ENCODE results near the gene SLC25A18.
"Not testable (repeated sequence)": the region's sequence is repeated elsewhere in the genome, so short reads cannot be mapped to it uniquely, and the experiment has no call there.

SLC25A18 gene, protein sequence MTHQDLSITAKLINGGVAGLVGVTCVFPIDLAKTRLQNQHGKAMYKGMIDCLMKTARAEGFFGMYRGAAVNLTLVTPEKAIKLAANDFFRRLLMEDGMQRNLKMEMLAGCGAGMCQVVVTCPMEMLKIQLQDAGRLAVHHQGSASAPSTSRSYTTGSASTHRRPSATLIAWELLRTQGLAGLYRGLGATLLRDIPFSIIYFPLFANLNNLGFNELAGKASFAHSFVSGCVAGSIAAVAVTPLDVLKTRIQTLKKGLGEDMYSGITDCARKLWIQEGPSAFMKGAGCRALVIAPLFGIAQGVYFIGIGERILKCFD

DNA sequence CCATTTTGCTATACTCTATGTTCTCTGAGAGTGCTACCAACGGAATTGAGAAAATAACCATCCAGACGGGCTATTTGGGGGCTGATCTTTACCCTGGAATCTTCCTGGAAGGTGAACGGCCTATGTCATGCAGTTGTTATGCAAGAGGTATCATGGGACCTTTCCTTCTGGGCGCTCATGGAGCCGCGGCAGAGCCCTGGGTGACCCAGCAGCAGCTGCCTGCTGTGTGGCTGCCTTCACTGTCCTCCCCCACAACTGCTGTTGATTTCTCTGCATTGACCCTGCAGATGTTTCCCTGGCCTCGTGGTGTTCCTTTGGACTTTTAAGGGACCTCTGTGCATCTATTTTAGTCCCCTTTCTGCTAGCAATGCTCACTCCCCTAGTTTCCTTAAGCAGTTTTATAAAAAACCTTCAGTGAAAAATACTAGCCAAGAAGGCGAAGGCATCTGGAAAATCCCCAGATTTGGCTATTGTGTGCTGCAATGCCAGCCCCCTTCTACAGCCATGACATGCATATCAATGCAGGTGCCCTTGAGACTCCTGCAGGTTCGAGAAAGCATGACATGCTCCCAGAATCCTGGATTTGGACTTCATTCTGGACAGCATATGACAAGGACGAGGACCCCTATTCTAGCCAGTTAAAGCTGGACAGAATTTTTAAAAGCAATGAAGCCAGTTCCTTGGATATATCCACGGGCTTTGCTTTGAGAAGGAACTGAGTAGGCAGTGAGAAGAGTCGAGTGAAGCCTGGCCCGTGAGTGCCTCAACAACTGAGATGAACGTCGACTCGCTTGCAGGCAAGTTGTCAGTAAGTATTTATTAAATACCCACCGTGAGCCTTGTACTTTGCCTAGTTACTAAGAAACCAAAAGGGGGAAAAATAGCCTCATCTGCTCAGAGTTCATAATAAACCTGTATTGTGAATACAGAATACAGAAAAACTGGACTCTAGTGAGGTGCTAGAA lies at the start of gene SLC25A18:
SLC25A18 (plus strand) TSS at position 593 of the 965 bp plus-strand sequence. CDS start 16,447 bp downstream, outside the sequence.
- DNase-seq (ENCODE audit: low read depth in 2 of 2) = no peak

GRCh38 chr22:17513612-17514011 lies 49.7 kb upstream of the SLC25A18 start:
- DNase-seq (ENCODE audit: low read depth in 2 of 2) = no peak

DNA sequence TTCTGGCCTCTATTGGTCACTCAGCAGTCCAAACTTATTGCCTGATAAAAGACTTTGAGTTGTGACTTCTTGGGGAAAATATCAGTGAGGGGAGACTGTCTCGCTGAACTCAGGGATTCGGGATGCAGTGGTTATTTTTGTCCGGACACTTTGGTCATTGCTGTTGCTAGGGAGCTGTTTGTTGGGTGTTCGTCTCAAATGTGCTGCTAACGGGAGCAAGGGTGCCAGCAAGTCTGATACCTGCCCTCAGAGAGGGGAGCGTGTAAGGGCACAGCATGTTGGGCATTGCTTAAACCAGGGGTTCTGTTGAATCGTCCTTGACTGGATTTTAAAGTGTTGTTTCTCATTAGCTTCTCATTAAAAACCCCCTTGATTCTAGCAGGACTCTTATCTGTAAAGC lies 49.2 kb upstream of the SLC25A18 start:
- no peak for DNase-seq (ENCODE audit: low read depth in 2 of 2)

GRCh38 chr22:17518406-17518805 lies 44.9 kb upstream of the SLC25A18 start:
- DNase-seq (ENCODE audit: low read depth in 2 of 2) = no peak

DNA sequence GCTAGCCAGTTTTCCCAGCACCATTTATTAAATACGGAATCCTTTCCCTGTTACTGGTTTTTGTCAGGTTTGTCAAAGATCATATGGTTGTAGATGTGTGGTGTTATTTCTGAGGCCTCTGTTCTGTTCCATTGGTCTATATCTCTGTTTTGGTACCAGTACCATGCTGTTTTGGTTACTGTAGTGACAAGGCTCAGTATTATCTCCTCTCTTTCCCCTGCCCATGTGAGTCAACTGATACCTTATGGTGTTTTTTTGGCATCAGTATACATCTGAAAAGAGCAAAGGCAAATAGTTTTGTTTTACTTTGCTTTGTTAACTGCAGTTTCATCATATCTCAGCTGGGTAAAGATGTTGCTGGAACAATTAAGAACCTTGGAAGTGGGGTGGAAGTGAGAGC lies 41.3 kb upstream of the SLC25A18 start:
- not testable (repeated sequence) for DNase-seq (ENCODE audit: low read depth in 2 of 2)

DNA sequence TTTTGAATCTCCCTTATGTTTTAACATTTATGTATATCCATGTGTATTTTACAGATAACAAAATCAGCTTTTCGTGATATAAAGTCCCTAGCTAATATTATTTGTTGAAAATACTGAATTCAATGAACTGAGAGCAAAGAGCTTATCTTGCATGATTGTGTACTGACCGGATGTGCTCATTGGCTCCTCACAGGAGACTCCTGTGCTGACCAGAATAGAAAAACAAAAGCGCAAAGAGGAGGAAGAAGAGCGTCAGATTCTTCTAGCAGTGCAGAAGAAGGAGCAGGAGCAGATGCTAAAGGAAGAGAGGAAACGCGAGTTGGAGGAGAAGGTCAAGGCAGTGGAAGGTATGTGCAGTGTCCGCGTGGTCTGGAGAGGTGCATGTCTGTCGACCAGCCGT lies 39.4 kb upstream of the SLC25A18 start:
- no peak for DNase-seq (ENCODE audit: low read depth in 2 of 2)

- no peak for DNase-seq (ENCODE audit: low read depth in 2 of 2)
Observed at GRCh38 chr22:17536269-17536668, 27.0 kb upstream of the SLC25A18 start.

DNA sequence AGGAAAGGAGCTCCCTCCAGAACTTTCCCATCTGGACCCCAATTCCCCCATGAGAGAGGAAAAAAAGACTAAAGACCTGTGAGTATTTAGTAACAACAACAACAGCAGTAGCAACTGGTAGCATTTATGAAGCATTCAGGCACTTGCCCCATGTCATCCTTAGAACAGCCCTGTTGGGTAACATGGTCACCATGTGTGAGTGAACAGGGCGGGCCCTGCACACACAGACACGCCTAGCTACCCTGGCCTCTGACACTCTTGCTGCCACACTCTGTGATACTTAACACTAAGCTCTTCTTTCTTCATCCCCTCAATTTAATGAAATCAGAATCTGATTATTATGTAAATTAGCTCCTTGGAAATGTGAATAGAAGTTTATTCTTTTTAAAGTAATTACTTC lies 26.1 kb upstream of the SLC25A18 start:
- DNase-seq (ENCODE audit: low read depth in 2 of 2) = no peak

- no peak for DNase-seq (ENCODE audit: low read depth in 2 of 2)
Observed at GRCh38 chr22:17540481-17540880, 22.8 kb upstream of the SLC25A18 start.

GRCh38 chr22:17541476-17541875 lies 21.8 kb upstream of the SLC25A18 start:
- DNase-seq (ENCODE audit: low read depth in 2 of 2) = no peak

DNA sequence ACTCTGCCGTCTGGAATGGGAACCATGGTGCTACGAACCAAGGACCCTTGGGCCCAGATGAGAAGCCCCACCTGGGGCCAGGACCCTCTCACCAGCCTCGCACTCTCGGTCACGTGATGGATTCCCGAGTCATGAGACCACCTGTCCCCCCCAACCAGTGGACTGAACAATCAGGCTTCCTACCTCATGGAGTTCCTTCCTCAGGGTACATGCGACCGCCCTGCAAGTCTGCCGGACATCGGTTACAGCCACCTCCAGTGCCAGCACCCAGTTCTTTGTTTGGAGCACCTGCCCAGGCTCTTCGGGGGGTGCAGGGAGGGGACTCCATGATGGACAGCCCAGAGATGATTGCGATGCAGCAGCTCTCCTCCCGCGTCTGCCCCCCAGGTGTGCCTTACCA lies 20.8 kb upstream of the SLC25A18 start:
- no peak for DNase-seq (ENCODE audit: low read depth in 2 of 2)

DNA sequence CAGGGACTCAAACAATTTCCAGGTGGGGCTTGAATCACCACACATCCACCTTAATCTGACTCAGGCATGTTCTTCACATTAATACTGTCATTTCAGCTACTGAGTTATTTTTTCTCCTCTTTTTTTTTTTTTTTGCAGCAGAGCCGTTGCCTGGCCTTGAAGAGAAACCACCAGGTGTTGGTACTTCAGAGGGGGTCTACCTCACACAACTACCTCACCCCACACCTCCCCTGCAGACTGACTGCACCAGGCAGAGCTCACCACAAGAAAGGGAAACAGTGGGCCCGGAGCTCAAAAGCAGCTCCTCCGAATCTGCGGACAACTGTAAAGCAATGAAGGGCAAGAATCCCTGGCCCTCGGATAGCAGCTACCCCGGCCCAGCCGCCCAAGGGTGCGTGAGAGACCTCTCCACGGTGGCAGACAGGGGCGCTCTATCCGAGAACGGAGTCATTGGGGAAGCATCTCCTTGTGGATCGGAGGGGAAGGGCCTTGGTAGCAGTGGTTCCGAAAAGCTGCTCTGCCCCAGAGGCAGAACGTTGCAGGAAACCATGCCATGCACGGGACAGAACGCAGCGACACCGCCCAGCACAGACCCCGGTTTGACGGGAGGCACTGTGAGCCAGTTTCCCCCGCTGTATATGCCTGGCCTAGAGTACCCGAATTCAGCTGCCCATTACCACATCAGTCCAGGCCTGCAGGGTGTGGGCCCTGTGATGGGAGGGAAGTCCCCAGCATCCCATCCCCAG lies 15.1 kb upstream of the SLC25A18 start:
- no peak for DNase-seq (ENCODE audit: low read depth in 2 of 2)

DNA sequence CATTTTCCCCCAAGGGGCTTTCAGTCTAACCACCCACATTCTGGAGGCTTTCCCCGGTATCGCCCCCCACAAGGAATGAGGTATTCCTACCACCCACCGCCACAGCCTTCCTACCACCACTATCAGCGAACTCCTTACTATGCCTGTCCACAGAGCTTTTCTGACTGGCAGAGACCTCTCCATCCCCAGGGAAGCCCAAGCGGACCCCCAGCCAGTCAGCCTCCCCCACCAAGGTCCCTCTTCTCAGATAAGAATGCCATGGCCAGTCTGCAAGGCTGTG lies 14.6 kb upstream of the SLC25A18 start:
- no peak for DNase-seq (ENCODE audit: low read depth in 2 of 2)

GRCh38 chr22:17549183-17549582 lies 14.1 kb upstream of the SLC25A18 start:
- no peak for DNase-seq (ENCODE audit: low read depth in 2 of 2)

- DNase-seq (ENCODE audit: low read depth in 2 of 2) = no peak
Observed at GRCh38 chr22:17549655-17550054, 13.6 kb upstream of the SLC25A18 start.

DNA sequence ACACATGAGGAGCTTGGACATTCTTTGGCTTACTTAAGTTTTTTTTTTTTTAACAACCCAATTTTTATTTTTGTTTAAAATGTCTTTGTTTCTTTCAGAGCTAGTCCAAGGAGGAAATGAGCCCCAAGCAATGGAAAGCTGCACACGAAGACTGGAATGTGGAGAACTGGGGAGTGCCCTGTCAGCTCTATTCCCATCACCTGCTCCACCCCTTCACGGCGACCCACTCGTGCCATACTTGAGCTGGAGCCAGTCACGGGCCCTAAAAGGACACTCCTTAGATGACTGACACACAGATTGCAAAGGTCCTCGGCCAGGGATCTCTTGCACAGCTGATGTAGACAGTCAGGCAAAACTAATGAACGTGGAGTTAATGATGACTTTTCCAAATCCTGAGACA lies 10.6 kb upstream of the SLC25A18 start:
- DNase-seq (ENCODE audit: low read depth in 2 of 2) = no peak

- no peak for DNase-seq (ENCODE audit: low read depth in 2 of 2)
Observed at GRCh38 chr22:17554814-17555213, 8.5 kb upstream of the SLC25A18 start.

GRCh38 chr22:17559188-17559587 lies 4.1 kb upstream of the SLC25A18 start:
- DNase-seq (ENCODE audit: low read depth in 2 of 2) = no peak

DNA sequence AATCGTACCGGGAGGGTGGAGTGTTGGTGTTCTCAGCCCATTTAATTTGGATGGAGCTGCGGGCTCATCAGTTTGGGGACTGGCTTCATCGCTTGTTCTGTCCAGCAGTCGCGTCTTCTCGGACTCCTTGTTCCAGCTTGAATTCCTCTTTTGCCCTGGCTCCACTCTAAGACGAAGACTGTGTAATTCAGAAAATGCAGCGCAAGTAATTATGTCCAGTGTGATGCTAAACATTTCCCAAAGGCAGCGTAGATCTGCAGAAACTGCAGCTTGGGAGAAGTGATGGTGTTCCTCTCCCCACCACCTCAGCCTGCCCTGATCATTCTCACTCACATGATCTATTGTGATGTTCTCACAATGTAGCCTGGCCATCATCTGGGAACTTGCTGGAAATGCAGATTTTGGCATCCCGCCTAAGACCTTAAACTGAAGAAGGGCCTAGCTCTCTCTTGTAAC lies 666 bp downstream of the SLC25A18 start:
- no peak for DNase-seq (ENCODE audit: low read depth in 2 of 2)

DNA sequence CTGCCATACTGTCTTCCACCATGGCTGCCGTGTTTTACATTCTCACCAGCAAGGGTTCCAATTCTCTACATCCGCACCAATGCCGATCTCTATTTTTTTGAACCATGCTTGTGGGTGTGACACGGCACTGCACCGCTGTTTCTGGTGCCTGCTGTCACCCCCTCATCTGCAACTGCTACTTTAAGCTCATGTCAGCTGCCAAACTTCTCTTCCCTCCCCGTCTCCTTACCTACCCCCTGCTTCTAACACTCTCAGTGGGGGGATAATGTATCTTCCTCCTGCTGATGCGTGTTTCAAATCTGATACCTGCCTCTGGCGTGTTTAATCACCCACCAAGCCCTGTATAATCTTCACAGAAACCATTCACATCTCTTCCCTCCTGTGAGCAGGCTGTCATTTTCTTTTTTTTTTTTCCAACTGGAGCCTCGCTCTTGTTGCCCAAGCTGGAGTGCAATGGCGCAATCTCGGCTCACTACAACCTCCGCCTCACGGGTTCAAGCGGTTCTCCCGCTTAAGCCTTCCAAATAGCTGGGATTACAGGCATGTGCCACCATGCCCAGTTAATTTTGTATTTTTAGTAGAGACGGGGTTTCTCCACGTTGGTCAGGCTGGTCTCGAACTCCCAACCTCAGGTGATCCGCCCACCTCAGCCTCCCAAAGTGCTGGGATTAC lies 2.9 kb downstream of the SLC25A18 start:
- DNase-seq (ENCODE audit: low read depth in 2 of 2) = not testable (repeated sequence)

DNA sequence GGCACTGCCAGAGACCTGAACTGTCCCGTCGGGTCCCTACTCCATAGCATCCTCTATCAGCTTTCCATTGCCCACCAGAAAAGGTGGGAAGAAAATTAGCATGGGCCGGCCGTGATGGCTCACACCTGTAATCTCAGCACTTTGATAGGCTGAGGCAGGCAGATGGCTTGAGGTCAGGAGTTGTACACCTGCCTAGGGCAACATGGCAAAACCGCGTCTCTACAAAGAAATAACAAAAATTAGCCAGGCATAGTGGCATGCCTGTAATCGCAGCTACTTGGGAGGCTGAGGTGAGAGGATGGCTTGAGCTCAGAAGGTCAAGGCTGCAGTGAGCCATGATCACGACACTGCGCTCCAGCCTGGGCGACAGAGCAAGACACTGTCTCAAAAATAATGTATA lies 3.5 kb downstream of the SLC25A18 start:
- no peak for DNase-seq (ENCODE audit: low read depth in 2 of 2)

Data from stimulated activated CD4-positive, alpha-beta T cell treated with anti-CD3 and anti-CD28 coated beads, Interleukin-15, amount 100 ng/mL, for 48 hours (primary cell).